SJSA1 (cell line): Measurements from ENCODE around the gene APOBEC3B. TPM values are rescaled to one million over a fixed set of nuclear protein-coding genes. Genes with fewer than 3 reads are reported as not detected.
"Not testable (repeated sequence)": the region's sequence is repeated elsewhere in the genome, so short reads cannot be mapped to it uniquely, and the experiment has no call there.

Experiments used
- DNase-seq, 2 experiments: peaks; one replicate each; pipeline ENCODE4 v3.0.0-alpha.2; 2015 to 2020; ENCODE audit warnings: low spot score in 2 of 2, low read depth in 1 of 2
- H3K27ac ChIP-seq: fragments of 250-450 bp; sonication (Bioruptor Pico); 2 replicates; pipeline ENCODE4 v1.5.1; 2020; ENCODE audit warnings: mild to moderate bottlenecking, moderate library complexity
- H3K27me3 ChIP-seq: fragments of 250-450 bp; sonication (Bioruptor Pico); replicated peaks from 2 replicates; pipeline ENCODE4 v1.5.1; 2020; ENCODE audit warnings: mild to moderate bottlenecking, moderate library complexity
- H3K36me3 ChIP-seq: fragments of 250-450 bp; sonication (Bioruptor Pico); 2 replicates; pipeline ENCODE4 v1.5.1; 2020; ENCODE audit warnings: mild to moderate bottlenecking
- H3K4me1 ChIP-seq: fragments of 250-450 bp; sonication (Bioruptor Pico); replicated peaks from 2 replicates; pipeline ENCODE4 v1.6.1; 2021; ENCODE audit warnings: mild to moderate bottlenecking
- H3K4me3 ChIP-seq: fragments of 250-450 bp; sonication (Bioruptor Pico); 2 replicates; pipeline ENCODE4 v1.5.1; 2020; ENCODE audit warnings: mild to moderate bottlenecking
- H3K9me3 ChIP-seq: fragments of 250-450 bp; sonication (Bioruptor Pico); replicated peaks from 2 replicates; pipeline ENCODE4 v1.5.1; 2020; ENCODE audit warnings: mild to moderate bottlenecking
- total RNA-seq: library from RNA; depleted of rRNA; stranded (reverse); fragments of >200 nt; shearing (Covaris generic); gene quantifications from 2 replicates; pipeline ENCODE4 v1.2.3, GENCODE V29; 2014

Gene APOBEC3B
- total RNA-seq, 1 experiment from 2014 or later: 9.4 TPM

GRCh38 chr22:38966380-38966702 is 15.8 kb upstream of the APOBEC3B start:
- Histone ChIP-seq H3K4me3 (no peak overlapping the region), H3K9me3 (no peaks in the 10 kb centered on the region), H3K27me3 (peaks cover 4% of the 10 kb centered on the region; the same call in 1 of the 2 replicates), H3K4me1 (no peaks in the 10 kb centered on the region), H3K36me3 (no peaks in the 10 kb centered on the region), H3K27ac (no peak overlapping the region)
- DNase-seq: no peak

DNA sequence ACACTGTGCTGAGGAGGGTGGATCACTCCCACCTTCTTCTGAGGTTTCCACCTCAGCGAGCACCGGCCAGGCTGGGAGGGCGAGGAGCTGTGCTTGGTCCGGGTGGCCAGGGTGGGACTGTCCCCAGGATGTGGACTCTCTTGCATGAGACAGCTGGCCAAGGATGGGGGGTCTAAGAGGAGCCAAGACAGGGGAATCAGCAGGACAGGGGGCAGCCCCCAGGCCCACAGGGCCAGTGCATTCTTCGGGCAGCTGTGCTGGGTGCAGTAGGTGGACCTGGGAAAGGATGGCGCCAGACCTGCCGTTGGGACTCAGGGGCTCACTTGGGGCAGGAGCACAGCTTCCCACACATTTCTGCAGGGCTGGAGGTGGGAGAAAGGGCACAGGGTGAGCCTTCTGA is 15.2 kb upstream of the APOBEC3B start:
- no peak overlapping the region for H3K4me3 ChIP-seq
- no peak overlapping the region for H3K27ac ChIP-seq
- H3K27me3 ChIP-seq: peaks cover 4% of the 10 kb centered on the region; the same call in 1 of the 2 replicates
- no peaks in the 10 kb centered on the region for H3K9me3 ChIP-seq
- no peaks in the 10 kb centered on the region for H3K4me1 ChIP-seq
- H3K36me3 ChIP-seq: no peaks in the 10 kb centered on the region
- no peak for DNase-seq

GRCh38 chr22:38967451-38968450 is 14.4 kb upstream of the APOBEC3B start:
- H3K4me3 ChIP-seq: no peak overlapping the region
- no peaks in the 10 kb centered on the region for H3K9me3 ChIP-seq
- H3K27ac ChIP-seq: no peak overlapping the region
- no peaks in the 10 kb centered on the region for H3K4me1 ChIP-seq
- no peak for DNase-seq
- peaks cover 4% of the 10 kb centered on the region; the same call in 1 of the 2 replicates for H3K27me3 ChIP-seq
- no peaks in the 10 kb centered on the region for H3K36me3 ChIP-seq

GRCh38 chr22:38968801-38969200 is 13.3 kb upstream of the APOBEC3B start:
- H3K27me3 ChIP-seq: peaks cover 4% of the 10 kb centered on the region; the same call in 1 of the 2 replicates
- no peak overlapping the region for H3K27ac ChIP-seq
- H3K9me3 ChIP-seq: no peaks in the 10 kb centered on the region
- H3K4me1 ChIP-seq: no peaks in the 10 kb centered on the region
- no peak overlapping the region for H3K4me3 ChIP-seq
- no peaks in the 10 kb centered on the region for H3K36me3 ChIP-seq
- DNase-seq: no peak

- H3K36me3 ChIP-seq: no peaks in the 10 kb centered on the region
- no peak overlapping the region for H3K27ac ChIP-seq
- no peak for DNase-seq
- no peaks in the 10 kb centered on the region for H3K9me3 ChIP-seq
- H3K4me1 ChIP-seq: no peaks in the 10 kb centered on the region
- H3K27me3 ChIP-seq: peaks cover 4% of the 10 kb centered on the region; the same call in 1 of the 2 replicates
- H3K4me3 ChIP-seq: no peak overlapping the region
Observed at GRCh38 chr22:38970551-38970950, 11.6 kb upstream of the APOBEC3B start.

GRCh38 chr22:38971202-38971601 is 10.9 kb upstream of the APOBEC3B start:
- Histone ChIP-seq H3K4me3 (no peak overlapping the region), H3K27ac (no peak overlapping the region), H3K9me3 (no peaks in the 10 kb centered on the region), H3K27me3 (peaks cover 4% of the 10 kb centered on the region; the same call in 1 of the 2 replicates), H3K36me3 (no peaks in the 10 kb centered on the region), H3K4me1 (no peaks in the 10 kb centered on the region)
- DNase-seq: no peak

- peaks cover 4% of the 10 kb centered on the region; the same call in 1 of the 2 replicates for H3K27me3 ChIP-seq
- no peak for DNase-seq
- no peaks in the 10 kb centered on the region for H3K4me1 ChIP-seq
- H3K9me3 ChIP-seq: no peaks in the 10 kb centered on the region
- H3K36me3 ChIP-seq: no peaks in the 10 kb centered on the region
- no peak overlapping the region for H3K4me3 ChIP-seq
- H3K27ac ChIP-seq: no peak overlapping the region
Observed at GRCh38 chr22:38971791-38972190, 10.4 kb upstream of the APOBEC3B start.

GRCh38 chr22:38972558-38972957 is 9.6 kb upstream of the APOBEC3B start:
- Histone ChIP-seq H3K4me3 (no peak overlapping the region), H3K9me3 (no peaks in the 10 kb centered on the region), H3K27ac (no peak overlapping the region), H3K27me3 (peaks cover 4% of the 10 kb centered on the region; the same call in 1 of the 2 replicates), H3K36me3 (no peaks in the 10 kb centered on the region), H3K4me1 (no peaks in the 10 kb centered on the region)
- DNase-seq: no peak

DNA sequence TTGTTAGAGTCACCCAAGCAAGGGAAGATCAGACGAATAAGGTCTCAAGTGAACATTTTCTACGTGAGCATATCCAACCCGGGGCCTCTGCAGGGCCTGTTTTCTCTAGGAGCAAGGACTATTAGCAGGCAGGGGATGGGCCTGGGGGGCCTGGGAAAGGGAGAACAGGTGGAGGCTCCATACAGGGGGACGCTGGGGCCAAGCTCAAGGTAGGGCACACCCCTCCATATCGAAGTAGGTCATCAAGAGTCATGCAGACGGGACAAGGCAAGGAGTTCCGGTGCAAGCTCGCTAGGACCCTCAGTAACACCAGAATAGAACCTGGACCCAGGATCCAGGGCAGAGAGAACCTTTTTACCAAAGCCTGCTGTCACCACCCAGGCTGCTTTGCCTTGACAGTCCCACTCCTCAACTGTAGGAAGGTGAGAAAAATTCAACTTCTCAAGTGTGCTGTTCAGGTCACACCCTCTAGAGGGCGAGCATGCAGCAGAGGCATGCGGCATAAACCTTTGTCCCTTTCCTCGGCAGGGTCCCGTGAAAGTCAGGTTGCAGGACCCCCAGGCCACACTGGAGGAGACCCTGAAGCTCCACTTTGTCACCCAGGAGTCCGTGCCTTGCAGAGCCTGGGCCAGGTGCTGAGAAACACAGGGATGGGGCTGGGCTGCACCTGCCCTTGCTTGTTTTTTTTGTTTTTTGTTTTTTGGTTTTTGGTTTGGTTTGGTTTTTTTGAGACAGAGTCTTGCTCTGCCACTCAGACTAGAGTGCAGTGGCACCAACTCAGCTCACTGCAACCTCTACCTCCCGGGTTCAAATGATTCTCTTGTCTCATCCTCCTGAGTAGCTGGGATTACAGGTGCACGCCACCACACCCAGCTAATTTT is 8.6 kb upstream of the APOBEC3B start:
- Histone ChIP-seq H3K4me3 (no peak overlapping the region), H3K9me3 (no peaks in the 10 kb centered on the region), H3K27ac (no peak overlapping the region), H3K36me3 (no peaks in the 10 kb centered on the region), H3K4me1 (no peaks in the 10 kb centered on the region), H3K27me3 (peaks cover 4% of the 10 kb centered on the region; the same call in 1 of the 2 replicates)
- DNase-seq: peak in 1 of 2 experiments; percentile 18

DNA sequence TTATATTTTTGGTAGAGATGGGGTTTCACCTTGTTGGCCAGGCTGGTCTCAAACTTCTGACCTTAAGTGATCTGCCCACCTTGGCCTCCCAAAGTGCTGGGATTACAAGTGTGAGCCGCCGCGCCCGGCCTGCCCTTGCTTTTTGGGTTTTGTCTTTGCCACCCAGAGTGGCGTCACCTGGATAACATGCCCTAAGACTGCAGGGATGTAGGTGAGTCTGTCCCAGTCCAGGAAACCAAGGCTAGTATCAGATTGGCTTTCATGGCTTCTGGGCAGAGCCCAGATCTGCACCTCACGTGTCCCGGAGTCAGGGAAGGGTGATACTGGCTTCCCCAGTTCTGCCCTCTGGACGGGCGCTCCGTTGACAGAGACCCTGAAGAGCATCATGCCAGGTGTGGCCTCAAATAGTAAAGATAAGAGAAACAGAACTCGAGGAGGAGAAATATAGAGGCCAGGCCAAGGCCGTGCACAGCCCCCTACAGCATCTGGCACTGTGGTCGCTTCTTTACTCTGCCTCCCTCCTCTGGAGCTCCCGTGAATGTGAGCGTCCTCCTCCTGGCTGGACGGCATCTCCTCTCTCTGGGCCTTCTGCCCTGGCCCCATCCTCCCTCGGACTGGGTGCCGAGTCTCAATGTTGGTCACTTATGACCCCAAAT is 7.8 kb upstream of the APOBEC3B start:
- Histone ChIP-seq H3K27ac (no peak overlapping the region), H3K4me1 (no peaks in the 10 kb centered on the region), H3K27me3 (0 out of 2 replicates have a peak, but pooled peaks cover 3% of the 10 kb centered on the region), H3K36me3 (no peaks in the 10 kb centered on the region), H3K4me3 (no peak overlapping the region), H3K9me3 (no peaks in the 10 kb centered on the region)
- no peak for DNase-seq

GRCh38 chr22:38974826-38975175 is 7.3 kb upstream of the APOBEC3B start:
- no peak for DNase-seq
- Histone ChIP-seq H3K9me3 (no peaks in the 10 kb centered on the region), H3K4me1 (no peaks in the 10 kb centered on the region), H3K27ac (no peak overlapping the region), H3K4me3 (no peak overlapping the region), H3K27me3 (no peaks in the 10 kb centered on the region), H3K36me3 (no peaks in the 10 kb centered on the region)

DNA sequence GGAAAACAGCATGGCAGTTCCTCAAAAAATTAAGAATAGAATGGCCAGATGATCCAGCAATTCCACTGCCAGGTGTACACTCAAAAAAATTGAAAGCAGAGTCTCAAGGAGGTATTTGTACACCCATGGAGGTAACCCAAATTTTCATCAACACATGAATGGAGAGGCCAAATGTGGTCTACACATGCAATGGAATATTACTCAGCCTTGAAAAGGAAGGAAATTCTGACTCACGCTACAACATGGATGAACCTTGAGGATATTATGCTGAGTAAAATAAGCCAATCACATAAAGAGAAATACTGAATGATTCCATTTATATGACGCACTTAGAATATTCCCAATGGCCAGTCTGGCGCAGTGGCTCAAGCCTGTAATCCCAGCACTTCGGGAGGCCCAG is 4.9 kb upstream of the APOBEC3B start:
- H3K27ac ChIP-seq, H3K36me3 ChIP-seq, DNase-seq, H3K9me3 ChIP-seq, H3K27me3 ChIP-seq, H3K4me3 ChIP-seq, H3K4me1 ChIP-seq: not testable (repeated sequence)

DNA sequence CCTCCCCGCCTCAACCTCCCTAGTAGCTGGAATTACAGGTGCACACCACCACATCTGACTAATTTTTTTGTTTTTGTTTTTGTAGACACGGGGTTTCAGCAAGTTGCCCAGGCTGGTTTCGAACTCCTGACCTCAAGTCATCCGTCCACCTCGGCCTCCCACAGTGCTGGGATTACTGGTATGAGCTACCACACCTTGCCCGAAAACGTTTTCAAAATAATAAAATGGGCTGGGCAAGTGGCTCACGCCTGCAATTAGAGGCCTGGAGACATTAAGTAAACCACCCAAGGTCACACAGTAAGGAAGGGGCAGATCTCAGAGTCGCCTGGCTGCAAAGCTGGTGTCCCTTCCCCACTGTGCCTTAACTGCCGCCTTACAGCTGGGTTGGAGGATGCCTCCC is 1.6 kb upstream of the APOBEC3B start:
- H3K9me3 ChIP-seq, H3K4me3 ChIP-seq, H3K27ac ChIP-seq, DNase-seq, H3K27me3 ChIP-seq: not testable (repeated sequence)
- Histone ChIP-seq H3K4me1 (peaks cover 16% of the 10 kb centered on the region), H3K36me3 (peaks cover 11% of the 10 kb centered on the region; the same call in 1 of the 2 replicates)
